BE2C (cell line): ENCODE results near the gene TEX14.
"Not testable (repeated sequence)": the region's sequence is repeated elsewhere in the genome, so short reads cannot be mapped to it uniquely, and the experiment has no call there.

ENCODE experiments used
- DNase-seq: peaks from one replicate; pipeline ENCODE4 v3.0.0-alpha.2; 2020
- H3K27me3 ChIP-seq: fragments of 250-450 bp; sonication (Bioruptor Pico); 2 replicates; pipeline ENCODE4 v1.5.1; 2020; ENCODE audit warnings: mild to moderate bottlenecking
- H3K36me3 ChIP-seq: fragments of 250-450 bp; sonication (Bioruptor Pico); 2 replicates; pipeline ENCODE4 v1.5.1; 2020; ENCODE audit warnings: mild to moderate bottlenecking
- H3K4me1 ChIP-seq: fragments of 250-450 bp; sonication (Bioruptor Pico); 2 replicates; pipeline ENCODE4 v1.5.1; 2020
- H3K4me3 ChIP-seq: 2 replicates; pipeline ENCODE4 v1.5.1; 2011; ENCODE audit warnings: low read depth, low read length
- H3K9me3 ChIP-seq: fragments of 250-450 bp; sonication (Bioruptor Pico); 2 replicates; pipeline ENCODE4 v1.5.1; 2020
- CTCF ChIP-seq: IDR thresholded peaks from 2 replicates; pipeline ENCODE4 v1.5.1; 2012; ENCODE audit warnings: mild to moderate bottlenecking, low read depth, low read length

TEX14 gene

GRCh38 chr17:58684003-58684402 is 7.8 kb downstream of the TEX14 start:
- TF ChIP-seq CTCF = no peak
- no peak for DNase-seq
- Histone ChIP-seq H3K4me3 (no peak overlapping the region), H3K4me1 (peaks cover 5% of the 10 kb centered on the region), H3K9me3 (no peaks in the 10 kb centered on the region), H3K27me3 (peaks cover 4% of the 10 kb centered on the region; the same call in 1 of the 2 replicates), H3K36me3 (no peaks in the 10 kb centered on the region)

- no peak for TF ChIP-seq CTCF
- Histone ChIP-seq H3K36me3 (no peaks in the 10 kb centered on the region), H3K9me3 (no peaks in the 10 kb centered on the region), H3K27me3 (peaks cover 4% of the 10 kb centered on the region; the same call in 1 of the 2 replicates), H3K4me1 (peaks cover 7% of the 10 kb centered on the region), H3K4me3 (peak overlapping the region; percentile 31)
- DNase-seq = peak; percentile 72
These were observed 11.8 kb downstream of the TEX14 start for GRCh38 chr17:58680038-58680369.

- Histone ChIP-seq H3K9me3 (no peaks in the 10 kb centered on the region), H3K27me3 (peaks cover 4% of the 10 kb centered on the region; the same call in 1 of the 2 replicates), H3K4me3 (peak overlapping the region; percentile 35), H3K4me1 (peaks cover 7% of the 10 kb centered on the region), H3K36me3 (no peaks in the 10 kb centered on the region)
- DNase-seq = peak; percentile 73
- peak; percentile 31 for TF ChIP-seq CTCF
These were observed 12.4 kb downstream of the TEX14 start for GRCh38 chr17:58679263-58680037.

- DNase-seq, H3K36me3 ChIP-seq, H3K4me3 ChIP-seq, H3K9me3 ChIP-seq, H3K27me3 ChIP-seq, H3K4me1 ChIP-seq: not testable (repeated sequence)
These were observed 13.6 kb downstream of the TEX14 start for GRCh38 chr17:58678287-58678686.

- Histone ChIP-seq H3K36me3 (no peaks in the 10 kb centered on the region), H3K4me1 (peaks cover 7% of the 10 kb centered on the region), H3K9me3 (no peaks in the 10 kb centered on the region; the same call in 1 of the 2 replicates), H3K27me3 (peaks cover 4% of the 10 kb centered on the region; the same call in 1 of the 2 replicates), H3K4me3 (no peak overlapping the region)
- DNase-seq = no peak
- TF ChIP-seq CTCF = no peak
These were observed 14.5 kb downstream of the TEX14 start for GRCh38 chr17:58677194-58677880.

- H3K9me3 ChIP-seq = no peaks in the 10 kb centered on the region; the same call in 1 of the 2 replicates
- no peak for DNase-seq
- no peak for TF ChIP-seq CTCF
These were observed 19.9 kb downstream of the TEX14 start for GRCh38 chr17:58671969-58672368.

More at GRCh38 chr17:58671969-58672368, 19.9 kb downstream of the TEX14 start:
- Histone ChIP-seq H3K36me3 (no peaks in the 10 kb centered on the region), H3K27me3 (no peaks in the 10 kb centered on the region), H3K4me1 (no peaks in the 10 kb centered on the region; the same call in 1 of the 2 replicates), H3K4me3 (no peak overlapping the region)
